Stomach (tissue), 9 donors: ENCODE results near the gene FSTL4. TPM values are rescaled to one million over a fixed set of nuclear protein-coding genes. Genes with fewer than 3 reads are reported as not detected.

Experiments used
- DNase-seq, 2 donors: peaks; one replicate each; pipeline versions ENCODE4 v3.0.0 to v3.0.0-alpha.2; 2013 to 2019
- H3K27ac ChIP-seq, 5 donors: fragments of 200-600 bp in 4 of 5; sonication (generic) in 4 of 5; one replicate each; pipeline ENCODE4 v1.5.1; 2013 to 2019; ENCODE audit warnings: mild to moderate bottlenecking in 1 of 5, moderate library complexity in 1 of 5
- H3K27me3 ChIP-seq, 3 donors: fragments of 200-600 bp; sonication (generic); one replicate each; pipeline ENCODE4 v1.5.1; 2017 to 2019; ENCODE audit warnings: mixed run types in 1 of 3
- H3K36me3 ChIP-seq, 4 donors: fragments of 200-600 bp; sonication (generic); 1 replicate in 3 of 4; 2 replicates in 1 of 4; pipeline ENCODE4 v1.5.1; 2016 to 2019
- H3K4me1 ChIP-seq, 4 donors: fragments of 200-600 bp; sonication (generic); one replicate each; pipeline ENCODE4 v1.5.1; 2016 to 2019
- H3K4me3 ChIP-seq, 4 donors: fragments of 200-600 bp; sonication (generic) in 3 of 4; one replicate each; pipeline ENCODE4 v1.5.1; 2016 to 2019; ENCODE audit warnings: mild to moderate bottlenecking in 1 of 4
- H3K9me3 ChIP-seq, 4 donors: fragments of 200-600 bp; sonication (generic); one replicate each; pipeline ENCODE4 v1.5.1; 2016 to 2019
- EP300 ChIP-seq: sonication (generic); formaldehyde crosslinking; IDR thresholded peaks from one replicate; pipeline ENCODE4 v1.6.1; 2017; ENCODE audit warnings: antibody characterized with exemption
- POLR2A ChIP-seq, 4 donors: fragments of 450-650 bp; IDR thresholded peaks; one replicate each; pipeline ENCODE4 v1.6.1; 2016; ENCODE audit warnings: antibody characterized with exemption in 4 of 4, control low read depth in 2 of 4, mild to moderate bottlenecking in 1 of 4, moderate library complexity in 1 of 4
- POLR2AphosphoS5 ChIP-seq, 3 donors: sonication (generic); formaldehyde crosslinking; IDR thresholded peaks; one replicate each; pipeline ENCODE4 v1.6.1; 2016; ENCODE audit warnings: antibody characterized with exemption in 3 of 3
- WGBS, 5 donors: extraction: QIAGEN DNeasy Blood & Tissue Kit in 3 of 5; methylation state at CpG; one replicate each; pipeline versions ENCODE4 v1.1.5 to v1.1.7; 2013 to 2018; 5-methylcytosine and 5-hydroxymethylcytosine counted together
- intact Hi-C: fragments of 100-400 bp; cut with DNase I; formaldehyde crosslinking; loops from one replicate; pipeline ENCODE4 v1.15.1; 2023; ENCODE audit warnings: low total_unique reads
- polyA plus RNA-seq, 3 donors: library from polyadenylated mRNA; stranded (reverse); fragments of 200-250 nt; gene quantifications; one replicate each; pipeline ENCODE4 v1.2.3, GENCODE V29; 2013
- total RNA-seq, 5 donors: library from RNA; depleted of rRNA; stranded (reverse); fragments of >200 nt; gene quantifications; one replicate each; pipeline versions ENCODE4 v1.1.0 to v1.2.3, GENCODE V29; 2014 to 2016
- TF ChIP-seq, protein P1 (sequence below), 7 experiments: fragments of 450-650 bp in 4 of 7; fragments of 200-600 bp in 3 of 7; sonication (generic) in 3 of 7; IDR thresholded peaks; one replicate each; pipeline ENCODE4 v1.5.1; 2016 to 2019; ENCODE audit warnings: antibody characterized with exemption in 7 of 7, control low read depth in 2 of 7, mild to moderate bottlenecking in 1 of 7
- donor health status: healthy with polysubstance abuse.
- donor health status: Bipolar disorder and iron deficiency.
- donor health status: healthy.

The FSTL4 gene
- total and polyA plus RNA-seq, 8 donors, result 0.37 to 0.55 TPM; not detected in 6

DNA sequence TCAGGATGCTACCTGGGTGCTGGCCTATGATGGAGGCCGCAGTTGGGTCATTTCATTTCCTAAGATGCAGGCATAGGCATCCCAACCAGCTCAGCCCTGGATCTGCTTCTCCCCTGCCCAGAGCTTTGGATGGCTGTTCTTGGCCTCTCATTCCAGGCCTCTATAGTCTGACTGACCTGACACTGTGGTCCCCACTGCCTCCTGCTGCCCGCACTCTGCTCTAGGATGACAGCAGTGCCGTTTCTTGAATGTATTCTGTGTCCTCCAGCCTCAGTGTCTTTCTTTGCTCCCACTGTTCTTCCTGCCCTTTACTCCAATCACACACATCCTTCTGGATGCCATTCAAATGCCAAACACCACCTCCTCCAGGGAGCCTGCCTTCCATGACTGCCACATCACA is 324.8 kb downstream of the FSTL4 start:
- H3K36me3 ChIP-seq, result no peaks in the 10 kb centered on the region
- peaks cover 0 to 6% (median 2%) of the 10 kb centered on the region in 4 donors for H3K4me1 ChIP-seq
- DNase-seq, result peak; percentile 55 to 61
- intact Hi-C loops, result loop anchor here (5.0 kb wide), 1 partner anchor 175 kb away; no protein-coding TSS in a partner anchor
- H3K27me3 ChIP-seq, result no peaks in the 10 kb centered on the region
- no peaks in the 10 kb centered on the region for H3K9me3 ChIP-seq
- TF ChIP-seq EP300, result no peak
- TF ChIP-seq, protein P1, sequence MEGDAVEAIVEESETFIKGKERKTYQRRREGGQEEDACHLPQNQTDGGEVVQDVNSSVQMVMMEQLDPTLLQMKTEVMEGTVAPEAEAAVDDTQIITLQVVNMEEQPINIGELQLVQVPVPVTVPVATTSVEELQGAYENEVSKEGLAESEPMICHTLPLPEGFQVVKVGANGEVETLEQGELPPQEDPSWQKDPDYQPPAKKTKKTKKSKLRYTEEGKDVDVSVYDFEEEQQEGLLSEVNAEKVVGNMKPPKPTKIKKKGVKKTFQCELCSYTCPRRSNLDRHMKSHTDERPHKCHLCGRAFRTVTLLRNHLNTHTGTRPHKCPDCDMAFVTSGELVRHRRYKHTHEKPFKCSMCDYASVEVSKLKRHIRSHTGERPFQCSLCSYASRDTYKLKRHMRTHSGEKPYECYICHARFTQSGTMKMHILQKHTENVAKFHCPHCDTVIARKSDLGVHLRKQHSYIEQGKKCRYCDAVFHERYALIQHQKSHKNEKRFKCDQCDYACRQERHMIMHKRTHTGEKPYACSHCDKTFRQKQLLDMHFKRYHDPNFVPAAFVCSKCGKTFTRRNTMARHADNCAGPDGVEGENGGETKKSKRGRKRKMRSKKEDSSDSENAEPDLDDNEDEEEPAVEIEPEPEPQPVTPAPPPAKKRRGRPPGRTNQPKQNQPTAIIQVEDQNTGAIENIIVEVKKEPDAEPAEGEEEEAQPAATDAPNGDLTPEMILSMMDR (IDR thresholded peaks at IDR 0.05), result peak in 5 of 7 experiments; percentile 28 to 62 (median 34)
- TF ChIP-seq POLR2A (IDR thresholded peaks at IDR 0.05), result no peak
- H3K4me3 ChIP-seq, result no peak overlapping the region
- 49 to 82% (median 61%) methylated on average over 3 of the region's 3 CpGs for WGBS, 5 donors
- no peak overlapping the region for H3K27ac ChIP-seq

DNA sequence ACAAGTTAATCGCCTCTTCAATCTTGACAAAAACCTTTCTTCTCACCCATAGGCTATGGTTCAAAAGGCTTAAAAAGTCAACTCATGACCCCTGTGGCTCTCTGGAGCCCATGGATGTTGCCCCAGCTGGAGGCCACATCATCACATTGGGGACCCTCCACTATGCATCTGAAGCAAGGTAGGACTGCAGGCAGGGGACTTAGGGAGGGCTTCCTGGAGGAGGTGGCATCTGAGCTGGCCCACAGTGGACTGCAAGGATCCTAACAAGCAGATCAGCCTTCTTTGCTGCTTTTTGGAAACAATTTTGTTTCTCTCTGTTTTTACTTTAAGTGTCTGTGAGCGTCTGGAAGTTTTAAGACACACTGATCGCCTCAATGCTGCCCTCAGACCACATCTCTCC is 325.9 kb downstream of the FSTL4 start:
- no peaks in the 10 kb centered on the region for H3K36me3 ChIP-seq
- no peak for DNase-seq
- H3K4me3 ChIP-seq, result no peak overlapping the region
- WGBS, 5 donors, result 92 to 97% (median 96%) methylated on average over 3 of the region's 3 CpGs
- no peak overlapping the region for H3K27ac ChIP-seq
- no peaks in the 10 kb centered on the region for H3K9me3 ChIP-seq
- H3K4me1 ChIP-seq, result peaks cover 0 to 6% (median 2%) of the 10 kb centered on the region in 4 donors
- TF ChIP-seq, protein P1 (IDR thresholded peaks at IDR 0.05), result no peak
- TF ChIP-seq POLR2A (IDR thresholded peaks at IDR 0.05) (no peak), POLR2AphosphoS5 (IDR thresholded peaks at IDR 0.05) (no peak), EP300 (no peak)
- intact Hi-C loops, result loop anchor here (5.0 kb wide), 1 partner anchor 174 kb away; no protein-coding TSS in a partner anchor
- no peaks in the 10 kb centered on the region for H3K27me3 ChIP-seq

DNA sequence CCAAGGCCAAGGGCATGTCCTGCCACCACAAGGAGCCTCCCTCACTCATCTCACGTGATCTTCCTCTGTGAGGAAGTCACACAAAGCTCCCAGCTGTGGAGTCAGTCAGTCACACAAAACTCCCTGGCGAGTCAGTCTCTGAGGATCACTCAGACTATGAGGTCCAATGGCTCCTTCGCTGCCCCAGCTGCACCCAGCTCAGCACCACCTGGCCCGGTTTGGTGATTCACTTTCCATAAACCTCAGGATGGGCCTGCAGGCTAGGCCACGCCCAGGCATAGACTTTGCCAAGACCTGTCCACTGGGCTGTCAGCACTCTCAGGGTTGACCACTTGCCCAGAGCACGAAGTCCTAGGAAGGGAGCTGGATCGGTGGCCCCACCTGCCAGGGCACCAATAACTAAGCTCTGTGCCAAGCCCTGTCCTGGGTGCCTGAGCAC is 326.7 kb downstream of the FSTL4 start:
- Histone ChIP-seq H3K27me3 (no peaks in the 10 kb centered on the region), H3K4me1 (peaks cover 0 to 3% (median 0%) of the 10 kb centered on the region in 4 donors), H3K27ac (peak overlapping the region in 1 of 5 donors; percentile 42), H3K9me3 (no peaks in the 10 kb centered on the region), H3K4me3 (no peak overlapping the region), H3K36me3 (no peaks in the 10 kb centered on the region)
- intact Hi-C loops, result loop anchor here (5.0 kb wide), 1 partner anchor 173 kb away; no protein-coding TSS in a partner anchor
- peak in 1 of 2 donors; percentile 41 for DNase-seq
- WGBS, 5 donors, result 48 to 70% (median 51%) methylated on average over 6 to 7 of the region's 7 CpGs
- TF ChIP-seq, protein P1 (IDR thresholded peaks at IDR 0.05), result no peak
- TF ChIP-seq POLR2A (IDR thresholded peaks at IDR 0.05), result no peak
- TF ChIP-seq EP300, result no peak
- no peak for TF ChIP-seq POLR2AphosphoS5 (IDR thresholded peaks at IDR 0.05)

DNA sequence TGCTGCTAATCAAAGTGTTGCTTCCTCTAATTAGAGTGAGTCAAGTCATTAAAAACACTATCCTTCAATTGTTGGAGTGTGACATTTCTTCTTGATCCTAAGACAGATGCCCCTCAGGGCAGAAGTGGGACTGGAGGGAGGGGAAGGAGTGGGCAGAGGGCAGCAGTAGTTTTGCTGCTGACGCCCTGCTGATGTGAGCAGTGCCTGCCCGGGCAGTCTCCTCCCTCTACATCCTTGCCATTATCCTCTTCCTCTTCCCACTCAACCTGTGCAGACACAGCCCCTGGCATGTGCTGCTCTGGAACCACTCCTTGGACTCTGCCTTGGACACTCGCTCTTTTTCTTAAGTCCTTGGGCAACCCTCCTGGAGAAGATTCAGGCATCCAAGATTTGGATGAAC is 328.0 kb downstream of the FSTL4 start:
- no peak for DNase-seq

More for the DNA sequence above, 328.0 kb downstream of the FSTL4 start:
- Histone ChIP-seq H3K36me3 (no peaks in the 10 kb centered on the region), H3K27ac (no peak overlapping the region), H3K4me3 (no peak overlapping the region), H3K4me1 (peaks cover 0 to 3% (median 0%) of the 10 kb centered on the region in 4 donors), H3K9me3 (no peaks in the 10 kb centered on the region), H3K27me3 (no peaks in the 10 kb centered on the region)
- intact Hi-C loops, result no loop called here
- 68 to 79% (median 74%) methylated on average over 3 of the region's 3 CpGs for WGBS, 5 donors
- no peak for TF ChIP-seq POLR2AphosphoS5 (IDR thresholded peaks at IDR 0.05)
- TF ChIP-seq POLR2A (IDR thresholded peaks at IDR 0.05), result no peak
- TF ChIP-seq, protein P1 (IDR thresholded peaks at IDR 0.05), result no peak
- no peak for TF ChIP-seq EP300
